ENCODE data around the gene LGALS8. TPM values are rescaled to one million over a fixed set of nuclear protein-coding genes. Genes with fewer than 3 reads are reported as not detected.

Gene LGALS8
- total RNA-seq, 1 experiment from 2014 or later, result 30.7 TPM

DNA sequence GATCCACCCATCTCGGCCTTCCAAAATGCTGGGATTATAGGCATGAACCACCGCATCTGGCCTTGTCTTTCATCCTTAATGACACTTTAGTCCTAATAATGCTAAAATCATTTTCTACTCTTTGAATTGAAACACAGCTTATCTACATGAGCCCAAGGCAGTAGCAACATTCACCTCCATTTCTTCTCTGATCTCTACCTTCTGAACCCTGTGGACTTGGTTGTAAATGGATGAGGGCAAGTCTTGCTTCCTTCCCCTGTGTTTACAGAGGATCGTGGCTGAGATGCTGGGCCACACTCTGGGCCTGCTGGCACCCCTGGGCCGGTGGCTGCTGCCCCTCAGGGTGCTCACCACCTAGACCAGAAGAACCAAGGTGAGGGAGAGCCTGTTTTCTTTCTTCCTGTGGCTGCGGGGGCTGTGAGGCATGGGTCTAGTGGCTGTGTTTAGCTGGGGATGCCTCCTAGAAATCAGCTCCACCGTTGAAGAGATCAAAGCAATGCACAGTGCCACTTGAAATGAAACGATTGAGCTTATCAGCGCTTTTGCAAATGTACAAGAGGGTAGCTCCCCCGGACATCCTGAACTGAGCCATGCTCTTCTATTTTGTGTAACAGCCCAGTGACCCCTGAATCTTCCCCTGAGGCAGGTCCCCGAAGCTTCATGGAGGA is 32.2 kb upstream of the LGALS8 start:
- no peak overlapping the region for H3K9ac ChIP-seq (ENCODE audit: low read length)
- no peak overlapping the region for H3K4me3 ChIP-seq (replicated peaks in 1 of 2; ENCODE audit: low read depth in 1 of 2, low read length in 2 of 2)
- no peaks in the 10 kb centered on the region for H3K36me3 ChIP-seq (ENCODE audit: control insufficient read depth in 1 of 2, insufficient read depth in 2 of 2, low read length in 2 of 2)
- no peaks in the 10 kb centered on the region for H3K79me2 ChIP-seq (ENCODE audit: insufficient read depth, low read length)
- H3K4me2 ChIP-seq (ENCODE audit: low read length), result no peak overlapping the region
- no peaks in the 10 kb centered on the region for H3K9me3 ChIP-seq (ENCODE audit: control insufficient read depth in 1 of 2, insufficient read depth in 1 of 2, low read depth in 1 of 2, low read length in 2 of 2)
- no peak overlapping the region for H2AFZ ChIP-seq (ENCODE audit: low read depth, low read length, poor library complexity, severe bottlenecking)
- no peaks in the 10 kb centered on the region for H3K9me2 ChIP-seq (ENCODE audit: insufficient read depth)
- intact Hi-C loops (cut with micrococcal nuclease), result no loop called here
- BruUV-seq (replicated peaks), result no TSS peak
- DNase-seq (ENCODE audit: low read depth, low spot score), result no peak
- H4K20me1 ChIP-seq (ENCODE audit: insufficient read depth), result no peaks in the 10 kb centered on the region
- RAD21 ChIA-PET (ENCODE audit: low non-redundant PET in 1 of 2, low total read pairs in 2 of 2, uncharacterized antibody in 2 of 2, unreplicated experiment in 2 of 2), result no interaction called here
- ATAC-seq, result no peak
- peaks cover 0 to 6% of the 10 kb centered on the region in 2 experiments; a peak in 1 of 4 replicates for H3K4me1 ChIP-seq (ENCODE audit: control insufficient read depth in 1 of 2, insufficient read depth in 2 of 2, low read length in 2 of 2)
- H3K27me3 ChIP-seq (ENCODE audit: insufficient read depth, low read length), result no peaks in the 10 kb centered on the region
- H3K27ac ChIP-seq (ENCODE audit: low read depth, low read length), result no peak overlapping the region
- POLR2A ChIA-PET, result no interaction called here
- CTCF ChIA-PET, result no interaction called here
- TF ChIP-seq CEBPB (IDR thresholded peaks at IDR 0.05; ENCODE audit: low read depth), result no peak
- no peak for TF ChIP-seq EZH2 (IDR thresholded peaks at IDR 0.05)
- no peak for TF ChIP-seq ZFX (IDR thresholded peaks at IDR 0.05)
- TF ChIP-seq, protein P1, sequence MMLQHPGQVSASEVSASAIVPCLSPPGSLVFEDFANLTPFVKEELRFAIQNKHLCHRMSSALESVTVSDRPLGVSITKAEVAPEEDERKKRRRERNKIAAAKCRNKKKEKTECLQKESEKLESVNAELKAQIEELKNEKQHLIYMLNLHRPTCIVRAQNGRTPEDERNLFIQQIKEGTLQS (IDR thresholded peaks at IDR 0.05), result no peak
- no peak for TF ChIP-seq EGR1 (IDR thresholded peaks at IDR 0.05; ENCODE audit: low read depth)
- no peak for TF ChIP-seq POLR2A (IDR thresholded peaks at IDR 0.05; ENCODE audit: borderline replicate concordance, extremely low read depth, insufficient read depth, insufficient read length)
- TF ChIP-seq, protein P2, sequence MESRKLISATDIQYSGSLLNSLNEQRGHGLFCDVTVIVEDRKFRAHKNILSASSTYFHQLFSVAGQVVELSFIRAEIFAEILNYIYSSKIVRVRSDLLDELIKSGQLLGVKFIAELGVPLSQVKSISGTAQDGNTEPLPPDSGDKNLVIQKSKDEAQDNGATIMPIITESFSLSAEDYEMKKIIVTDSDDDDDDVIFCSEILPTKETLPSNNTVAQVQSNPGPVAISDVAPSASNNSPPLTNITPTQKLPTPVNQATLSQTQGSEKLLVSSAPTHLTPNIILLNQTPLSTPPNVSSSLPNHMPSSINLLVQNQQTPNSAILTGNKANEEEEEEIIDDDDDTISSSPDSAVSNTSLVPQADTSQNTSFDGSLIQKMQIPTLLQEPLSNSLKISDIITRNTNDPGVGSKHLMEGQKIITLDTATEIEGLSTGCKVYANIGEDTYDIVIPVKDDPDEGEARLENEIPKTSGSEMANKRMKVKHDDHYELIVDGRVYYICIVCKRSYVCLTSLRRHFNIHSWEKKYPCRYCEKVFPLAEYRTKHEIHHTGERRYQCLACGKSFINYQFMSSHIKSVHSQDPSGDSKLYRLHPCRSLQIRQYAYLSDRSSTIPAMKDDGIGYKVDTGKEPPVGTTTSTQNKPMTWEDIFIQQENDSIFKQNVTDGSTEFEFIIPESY (IDR thresholded peaks at IDR 0.05; ENCODE audit: extremely low read depth, insufficient replicate concordance, low read length), result no peak
- TF ChIP-seq, protein P3, sequence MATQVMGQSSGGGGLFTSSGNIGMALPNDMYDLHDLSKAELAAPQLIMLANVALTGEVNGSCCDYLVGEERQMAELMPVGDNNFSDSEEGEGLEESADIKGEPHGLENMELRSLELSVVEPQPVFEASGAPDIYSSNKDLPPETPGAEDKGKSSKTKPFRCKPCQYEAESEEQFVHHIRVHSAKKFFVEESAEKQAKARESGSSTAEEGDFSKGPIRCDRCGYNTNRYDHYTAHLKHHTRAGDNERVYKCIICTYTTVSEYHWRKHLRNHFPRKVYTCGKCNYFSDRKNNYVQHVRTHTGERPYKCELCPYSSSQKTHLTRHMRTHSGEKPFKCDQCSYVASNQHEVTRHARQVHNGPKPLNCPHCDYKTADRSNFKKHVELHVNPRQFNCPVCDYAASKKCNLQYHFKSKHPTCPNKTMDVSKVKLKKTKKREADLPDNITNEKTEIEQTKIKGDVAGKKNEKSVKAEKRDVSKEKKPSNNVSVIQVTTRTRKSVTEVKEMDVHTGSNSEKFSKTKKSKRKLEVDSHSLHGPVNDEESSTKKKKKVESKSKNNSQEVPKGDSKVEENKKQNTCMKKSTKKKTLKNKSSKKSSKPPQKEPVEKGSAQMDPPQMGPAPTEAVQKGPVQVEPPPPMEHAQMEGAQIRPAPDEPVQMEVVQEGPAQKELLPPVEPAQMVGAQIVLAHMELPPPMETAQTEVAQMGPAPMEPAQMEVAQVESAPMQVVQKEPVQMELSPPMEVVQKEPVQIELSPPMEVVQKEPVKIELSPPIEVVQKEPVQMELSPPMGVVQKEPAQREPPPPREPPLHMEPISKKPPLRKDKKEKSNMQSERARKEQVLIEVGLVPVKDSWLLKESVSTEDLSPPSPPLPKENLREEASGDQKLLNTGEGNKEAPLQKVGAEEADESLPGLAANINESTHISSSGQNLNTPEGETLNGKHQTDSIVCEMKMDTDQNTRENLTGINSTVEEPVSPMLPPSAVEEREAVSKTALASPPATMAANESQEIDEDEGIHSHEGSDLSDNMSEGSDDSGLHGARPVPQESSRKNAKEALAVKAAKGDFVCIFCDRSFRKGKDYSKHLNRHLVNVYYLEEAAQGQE (IDR thresholded peaks at IDR 0.05; ENCODE audit: low read depth), result no peak
- TF ChIP-seq, protein P4, sequence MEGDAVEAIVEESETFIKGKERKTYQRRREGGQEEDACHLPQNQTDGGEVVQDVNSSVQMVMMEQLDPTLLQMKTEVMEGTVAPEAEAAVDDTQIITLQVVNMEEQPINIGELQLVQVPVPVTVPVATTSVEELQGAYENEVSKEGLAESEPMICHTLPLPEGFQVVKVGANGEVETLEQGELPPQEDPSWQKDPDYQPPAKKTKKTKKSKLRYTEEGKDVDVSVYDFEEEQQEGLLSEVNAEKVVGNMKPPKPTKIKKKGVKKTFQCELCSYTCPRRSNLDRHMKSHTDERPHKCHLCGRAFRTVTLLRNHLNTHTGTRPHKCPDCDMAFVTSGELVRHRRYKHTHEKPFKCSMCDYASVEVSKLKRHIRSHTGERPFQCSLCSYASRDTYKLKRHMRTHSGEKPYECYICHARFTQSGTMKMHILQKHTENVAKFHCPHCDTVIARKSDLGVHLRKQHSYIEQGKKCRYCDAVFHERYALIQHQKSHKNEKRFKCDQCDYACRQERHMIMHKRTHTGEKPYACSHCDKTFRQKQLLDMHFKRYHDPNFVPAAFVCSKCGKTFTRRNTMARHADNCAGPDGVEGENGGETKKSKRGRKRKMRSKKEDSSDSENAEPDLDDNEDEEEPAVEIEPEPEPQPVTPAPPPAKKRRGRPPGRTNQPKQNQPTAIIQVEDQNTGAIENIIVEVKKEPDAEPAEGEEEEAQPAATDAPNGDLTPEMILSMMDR (IDR thresholded peaks at IDR 0.05 in 2 of 3, conservative IDR thresholded peaks at IDR 0.05 in 1 of 3; ENCODE audit: borderline replicate concordance in 1 of 3, insufficient read depth in 1 of 3, low read depth in 2 of 3, low read length in 2 of 3), result no peak
- TF ChIP-seq, protein P5, sequence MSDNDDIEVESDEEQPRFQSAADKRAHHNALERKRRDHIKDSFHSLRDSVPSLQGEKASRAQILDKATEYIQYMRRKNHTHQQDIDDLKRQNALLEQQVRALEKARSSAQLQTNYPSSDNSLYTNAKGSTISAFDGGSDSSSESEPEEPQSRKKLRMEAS (IDR thresholded peaks at IDR 0.05), result no peak
- no peak for TF ChIP-seq SIN3A (IDR thresholded peaks at IDR 0.05; ENCODE audit: low read depth)
- TF ChIP-seq RAD21 (IDR thresholded peaks at IDR 0.05; ENCODE audit: low read depth), result no peak
- TF ChIP-seq EZH2phosphoT487 (IDR thresholded peaks at IDR 0.05; ENCODE audit: borderline replicate concordance), result no peak
- no peak for TF ChIP-seq TCF7L2 (IDR thresholded peaks at IDR 0.05; ENCODE audit: borderline replicate concordance, extremely low read depth, insufficient read depth, insufficient read length)
